ENCODE measurements around the gene SLC10A7.

GRCh38 chr4:146274774-146275173 lies 247.0 kb downstream of the SLC10A7 start:
- TF ChIP-seq, protein P1, sequence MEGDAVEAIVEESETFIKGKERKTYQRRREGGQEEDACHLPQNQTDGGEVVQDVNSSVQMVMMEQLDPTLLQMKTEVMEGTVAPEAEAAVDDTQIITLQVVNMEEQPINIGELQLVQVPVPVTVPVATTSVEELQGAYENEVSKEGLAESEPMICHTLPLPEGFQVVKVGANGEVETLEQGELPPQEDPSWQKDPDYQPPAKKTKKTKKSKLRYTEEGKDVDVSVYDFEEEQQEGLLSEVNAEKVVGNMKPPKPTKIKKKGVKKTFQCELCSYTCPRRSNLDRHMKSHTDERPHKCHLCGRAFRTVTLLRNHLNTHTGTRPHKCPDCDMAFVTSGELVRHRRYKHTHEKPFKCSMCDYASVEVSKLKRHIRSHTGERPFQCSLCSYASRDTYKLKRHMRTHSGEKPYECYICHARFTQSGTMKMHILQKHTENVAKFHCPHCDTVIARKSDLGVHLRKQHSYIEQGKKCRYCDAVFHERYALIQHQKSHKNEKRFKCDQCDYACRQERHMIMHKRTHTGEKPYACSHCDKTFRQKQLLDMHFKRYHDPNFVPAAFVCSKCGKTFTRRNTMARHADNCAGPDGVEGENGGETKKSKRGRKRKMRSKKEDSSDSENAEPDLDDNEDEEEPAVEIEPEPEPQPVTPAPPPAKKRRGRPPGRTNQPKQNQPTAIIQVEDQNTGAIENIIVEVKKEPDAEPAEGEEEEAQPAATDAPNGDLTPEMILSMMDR (conservative IDR thresholded peaks at IDR 0.05; ENCODE audit: low read depth, low read length) = no peak
- no peak for TF ChIP-seq EZH2 (IDR thresholded peaks at IDR 0.05; ENCODE audit: borderline replicate concordance, low read depth, low read length, poor library complexity, severe bottlenecking)
